Stomach (tissue), 9 donors: ENCODE measurements around the gene WWOX. TPM values are rescaled to one million over a fixed set of nuclear protein-coding genes. Genes with fewer than 3 reads are reported as not detected.
"Not testable (repeated sequence)": the region's sequence is repeated elsewhere in the genome, so short reads cannot be mapped to it uniquely, and the experiment has no call there.

Experiments
- DNase-seq, 2 donors: peaks; one replicate each; pipeline versions ENCODE4 v3.0.0 to v3.0.0-alpha.2; 2013 to 2019
- H3K27ac ChIP-seq, 5 donors: fragments of 200-600 bp in 4 of 5; sonication (generic) in 4 of 5; one replicate each; pipeline ENCODE4 v1.5.1; 2013 to 2019; ENCODE audit warnings: mild to moderate bottlenecking in 1 of 5, moderate library complexity in 1 of 5
- H3K27me3 ChIP-seq, 3 donors: fragments of 200-600 bp; sonication (generic); one replicate each; pipeline ENCODE4 v1.5.1; 2017 to 2019; ENCODE audit warnings: mixed run types in 1 of 3
- H3K36me3 ChIP-seq, 4 donors: fragments of 200-600 bp; sonication (generic); 1 replicate in 3 of 4; 2 replicates in 1 of 4; pipeline ENCODE4 v1.5.1; 2016 to 2019
- H3K4me1 ChIP-seq, 4 donors: fragments of 200-600 bp; sonication (generic); one replicate each; pipeline ENCODE4 v1.5.1; 2016 to 2019
- H3K4me3 ChIP-seq, 4 donors: fragments of 200-600 bp; sonication (generic) in 3 of 4; one replicate each; pipeline ENCODE4 v1.5.1; 2016 to 2019; ENCODE audit warnings: mild to moderate bottlenecking in 1 of 4
- H3K9me3 ChIP-seq, 4 donors: fragments of 200-600 bp; sonication (generic); one replicate each; pipeline ENCODE4 v1.5.1; 2016 to 2019
- EP300 ChIP-seq: sonication (generic); formaldehyde crosslinking; IDR thresholded peaks from one replicate; pipeline ENCODE4 v1.6.1; 2017; ENCODE audit warnings: antibody characterized with exemption
- POLR2A ChIP-seq, 4 donors: fragments of 450-650 bp; IDR thresholded peaks; one replicate each; pipeline ENCODE4 v1.6.1; 2016; ENCODE audit warnings: antibody characterized with exemption in 4 of 4, control low read depth in 2 of 4, mild to moderate bottlenecking in 1 of 4, moderate library complexity in 1 of 4
- POLR2AphosphoS5 ChIP-seq, 3 donors: sonication (generic); formaldehyde crosslinking; IDR thresholded peaks; one replicate each; pipeline ENCODE4 v1.6.1; 2016; ENCODE audit warnings: antibody characterized with exemption in 3 of 3
- WGBS, 5 donors: extraction: QIAGEN DNeasy Blood & Tissue Kit in 3 of 5; methylation state at CpG; one replicate each; pipeline versions ENCODE4 v1.1.5 to v1.1.7; 2013 to 2018; 5-methylcytosine and 5-hydroxymethylcytosine counted together
- intact Hi-C: fragments of 100-400 bp; cut with DNase I; formaldehyde crosslinking; loops from one replicate; pipeline ENCODE4 v1.15.1; 2023; ENCODE audit warnings: low total_unique reads
- polyA plus RNA-seq, 3 donors: library from polyadenylated mRNA; stranded (reverse); fragments of 200-250 nt; gene quantifications; one replicate each; pipeline ENCODE4 v1.2.3, GENCODE V29; 2013
- total RNA-seq, 5 donors: library from RNA; depleted of rRNA; stranded (reverse); fragments of >200 nt; gene quantifications; one replicate each; pipeline versions ENCODE4 v1.1.0 to v1.2.3, GENCODE V29; 2014 to 2016
- TF ChIP-seq, protein P1 (sequence below), 7 experiments: fragments of 450-650 bp in 4 of 7; fragments of 200-600 bp in 3 of 7; sonication (generic) in 3 of 7; IDR thresholded peaks; one replicate each; pipeline ENCODE4 v1.5.1; 2016 to 2019; ENCODE audit warnings: antibody characterized with exemption in 7 of 7, control low read depth in 2 of 7, mild to moderate bottlenecking in 1 of 7
- donor health status: healthy with polysubstance abuse.
- donor health status: Bipolar disorder and iron deficiency.
- donor health status: healthy.

Gene WWOX
- total and polyA plus RNA-seq, 8 donors, result 7.7 to 129 (median 48.7) TPM

DNA sequence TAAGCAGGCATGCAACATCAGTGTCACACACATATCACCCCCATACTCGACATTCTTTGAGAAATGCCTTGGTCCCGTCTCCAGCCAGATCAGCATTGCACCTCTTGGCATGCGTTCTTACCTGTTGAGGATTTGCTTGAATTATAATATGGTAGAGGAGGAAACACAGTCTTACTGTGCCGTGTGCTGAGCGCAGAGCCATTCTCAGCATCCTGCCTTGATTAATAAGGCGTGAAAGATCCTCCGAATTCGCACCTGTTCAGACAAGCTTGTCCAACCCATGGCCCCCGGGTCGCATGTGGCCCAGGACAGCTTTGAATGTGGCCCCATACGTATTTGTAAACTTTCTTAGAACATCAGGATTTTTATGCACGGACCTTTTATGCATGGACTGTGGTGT lies 408.1 kb downstream of the WWOX start:
- Histone ChIP-seq H3K27ac (no peak overlapping the region), H3K36me3 (no peaks in the 10 kb centered on the region), H3K4me1 (peaks cover 0 to 32% (median 17%) of the 10 kb centered on the region in 4 donors), H3K27me3 (no peaks in the 10 kb centered on the region), H3K4me3 (no peak overlapping the region), H3K9me3 (no peaks in the 10 kb centered on the region)
- WGBS, 5 donors, result 94 to 97% (median 95%) methylated on average over 12 of the region's 12 CpGs
- no peak for DNase-seq
- intact Hi-C loops, result loop anchor here (10.0 kb wide), 2 partner anchors 257 to 1097 kb away; partner anchors contain the start of gene MAF
- TF ChIP-seq POLR2A (IDR thresholded peaks at IDR 0.05), result no peak
- TF ChIP-seq POLR2AphosphoS5 (IDR thresholded peaks at IDR 0.05), result no peak
- TF ChIP-seq EP300, result no peak
- TF ChIP-seq, protein P1, sequence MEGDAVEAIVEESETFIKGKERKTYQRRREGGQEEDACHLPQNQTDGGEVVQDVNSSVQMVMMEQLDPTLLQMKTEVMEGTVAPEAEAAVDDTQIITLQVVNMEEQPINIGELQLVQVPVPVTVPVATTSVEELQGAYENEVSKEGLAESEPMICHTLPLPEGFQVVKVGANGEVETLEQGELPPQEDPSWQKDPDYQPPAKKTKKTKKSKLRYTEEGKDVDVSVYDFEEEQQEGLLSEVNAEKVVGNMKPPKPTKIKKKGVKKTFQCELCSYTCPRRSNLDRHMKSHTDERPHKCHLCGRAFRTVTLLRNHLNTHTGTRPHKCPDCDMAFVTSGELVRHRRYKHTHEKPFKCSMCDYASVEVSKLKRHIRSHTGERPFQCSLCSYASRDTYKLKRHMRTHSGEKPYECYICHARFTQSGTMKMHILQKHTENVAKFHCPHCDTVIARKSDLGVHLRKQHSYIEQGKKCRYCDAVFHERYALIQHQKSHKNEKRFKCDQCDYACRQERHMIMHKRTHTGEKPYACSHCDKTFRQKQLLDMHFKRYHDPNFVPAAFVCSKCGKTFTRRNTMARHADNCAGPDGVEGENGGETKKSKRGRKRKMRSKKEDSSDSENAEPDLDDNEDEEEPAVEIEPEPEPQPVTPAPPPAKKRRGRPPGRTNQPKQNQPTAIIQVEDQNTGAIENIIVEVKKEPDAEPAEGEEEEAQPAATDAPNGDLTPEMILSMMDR (IDR thresholded peaks at IDR 0.05), result no peak

DNA sequence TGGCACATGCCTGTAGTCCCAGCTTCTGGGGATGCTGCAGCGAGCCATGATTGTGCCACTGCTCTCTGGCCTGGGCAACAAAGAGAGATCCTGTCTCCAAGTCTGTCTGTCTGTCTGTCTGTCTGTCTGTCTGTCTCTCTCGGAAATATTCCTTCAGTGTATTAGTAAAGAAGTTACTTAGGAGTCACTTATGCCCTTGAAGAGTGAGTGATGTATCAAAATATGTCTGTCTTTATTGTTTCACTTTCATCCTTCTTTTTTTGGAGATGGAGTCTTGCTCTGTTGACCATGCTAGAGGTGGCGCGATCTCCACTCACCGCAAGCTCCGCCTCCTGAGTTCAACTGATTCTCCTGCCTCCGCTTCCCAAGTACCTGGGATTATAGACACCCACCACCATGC lies 410.5 kb downstream of the WWOX start:
- Histone ChIP-seq H3K27ac (no peak overlapping the region), H3K36me3 (no peaks in the 10 kb centered on the region), H3K4me3 (no peak overlapping the region), H3K27me3 (no peaks in the 10 kb centered on the region), H3K4me1 (peaks cover 0 to 13% (median 7%) of the 10 kb centered on the region in 4 donors), H3K9me3 (no peaks in the 10 kb centered on the region)
- intact Hi-C loops, result loop anchor here (10.0 kb wide), 2 partner anchors 255 to 1095 kb away; partner anchors contain the start of gene MAF
- DNase-seq, result no peak
- 93 to 96% (median 94%) methylated on average over 7 of the region's 7 CpGs for WGBS, 5 donors
- TF ChIP-seq EP300 (no peak), POLR2A (IDR thresholded peaks at IDR 0.05) (no peak), POLR2AphosphoS5 (IDR thresholded peaks at IDR 0.05) (no peak)
- TF ChIP-seq, protein P1 (IDR thresholded peaks at IDR 0.05), result no peak

DNA sequence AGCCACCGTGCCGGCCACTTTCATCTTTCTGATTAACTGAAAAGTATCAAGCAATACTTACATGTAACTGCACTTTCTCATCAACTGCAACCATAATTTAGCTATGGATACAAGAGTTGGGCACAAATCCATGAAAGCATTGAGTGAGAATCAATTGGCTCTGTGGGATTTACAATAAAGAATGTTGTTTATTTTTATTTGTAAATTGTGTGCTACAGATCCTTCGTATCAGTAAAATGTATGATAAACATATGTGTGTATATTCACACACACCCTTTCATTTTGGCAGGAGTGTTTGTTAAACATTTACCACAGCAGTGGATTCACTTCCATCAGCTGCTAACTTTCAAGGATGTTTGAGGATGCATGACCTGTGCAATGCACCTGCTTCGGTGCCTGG lies 411.0 kb downstream of the WWOX start:
- TF ChIP-seq EP300, result no peak
- no peak for TF ChIP-seq POLR2AphosphoS5 (IDR thresholded peaks at IDR 0.05)
- TF ChIP-seq POLR2A (IDR thresholded peaks at IDR 0.05), result no peak
- TF ChIP-seq, protein P1 (IDR thresholded peaks at IDR 0.05), result no peak
- peaks cover 0 to 8% (median 2%) of the 10 kb centered on the region in 4 donors for H3K4me1 ChIP-seq
- no peaks in the 10 kb centered on the region for H3K36me3 ChIP-seq
- no peak overlapping the region for H3K4me3 ChIP-seq
- no peak overlapping the region for H3K27ac ChIP-seq
- DNase-seq, result no peak
- no peaks in the 10 kb centered on the region for H3K9me3 ChIP-seq
- intact Hi-C loops, result no loop called here
- WGBS, 5 donors, result 67 to 81% (median 74%) methylated on average over 4 of the region's 4 CpGs
- H3K27me3 ChIP-seq, result no peaks in the 10 kb centered on the region

DNA sequence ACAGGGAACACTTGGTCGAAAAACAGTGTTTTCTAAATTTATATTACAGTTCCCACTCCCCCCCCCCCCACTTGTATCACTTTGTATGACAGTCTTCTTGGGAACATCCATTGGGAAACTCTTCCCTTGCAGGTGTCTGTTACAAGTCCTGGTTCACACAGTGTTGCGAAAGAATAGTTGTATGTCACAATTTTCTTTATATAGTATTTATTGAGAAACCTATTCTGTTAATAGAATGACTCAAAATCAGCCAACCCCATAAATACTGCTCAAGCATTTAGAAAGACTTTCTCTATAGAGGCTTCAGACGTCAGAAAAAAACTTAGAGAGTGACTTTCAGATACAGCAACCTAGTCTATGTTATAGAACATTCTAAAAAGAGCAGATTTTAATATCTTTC lies 414.4 kb downstream of the WWOX start:
- 80 to 88% (median 85%) methylated on average over 3 of the region's 3 CpGs for WGBS, 5 donors
- H3K4me1 ChIP-seq, result no peaks in the 10 kb centered on the region
- intact Hi-C loops, result no loop called here
- H3K9me3 ChIP-seq, result no peaks in the 10 kb centered on the region
- no peak overlapping the region for H3K4me3 ChIP-seq
- H3K27ac ChIP-seq, result no peak overlapping the region
- no peaks in the 10 kb centered on the region for H3K27me3 ChIP-seq
- TF ChIP-seq POLR2AphosphoS5 (IDR thresholded peaks at IDR 0.05) (no peak), POLR2A (IDR thresholded peaks at IDR 0.05) (no peak), EP300 (no peak)
- TF ChIP-seq, protein P1 (IDR thresholded peaks at IDR 0.05), result no peak
- no peak for DNase-seq
- no peaks in the 10 kb centered on the region for H3K36me3 ChIP-seq

DNA sequence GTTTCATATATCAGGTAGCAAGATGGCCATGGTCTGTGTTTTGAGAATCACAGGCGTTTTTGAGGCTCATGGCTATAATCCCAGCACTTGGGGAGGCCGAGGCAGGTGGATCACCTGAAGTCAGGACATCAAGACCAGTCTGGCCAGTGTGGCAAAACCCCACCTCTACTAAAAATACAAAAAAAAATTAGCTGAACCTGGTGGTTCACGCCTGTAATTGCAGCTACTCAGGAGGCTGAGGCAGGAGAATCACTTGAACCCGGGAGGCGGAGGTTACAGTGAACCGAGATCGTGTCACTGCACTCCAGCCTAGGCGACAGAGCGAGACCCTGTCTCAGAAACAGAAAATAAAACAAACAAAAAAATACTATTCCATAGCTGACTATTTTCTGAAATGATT lies 415.4 kb downstream of the WWOX start:
- H3K36me3 ChIP-seq, intact Hi-C loops, H3K4me1 ChIP-seq, H3K27ac ChIP-seq, DNase-seq, H3K4me3 ChIP-seq, H3K9me3 ChIP-seq, H3K27me3 ChIP-seq: not testable (repeated sequence)
- WGBS, 5 donors, result 94 to 98% (median 97%) methylated on average over 9 of the region's 9 CpGs
